ENCODE results near the gene PDE4D.
"Not testable (repeated sequence)": the region's sequence is repeated elsewhere in the genome, so short reads cannot be mapped to it uniquely, and the experiment has no call there.

The PDE4D gene

DNA sequence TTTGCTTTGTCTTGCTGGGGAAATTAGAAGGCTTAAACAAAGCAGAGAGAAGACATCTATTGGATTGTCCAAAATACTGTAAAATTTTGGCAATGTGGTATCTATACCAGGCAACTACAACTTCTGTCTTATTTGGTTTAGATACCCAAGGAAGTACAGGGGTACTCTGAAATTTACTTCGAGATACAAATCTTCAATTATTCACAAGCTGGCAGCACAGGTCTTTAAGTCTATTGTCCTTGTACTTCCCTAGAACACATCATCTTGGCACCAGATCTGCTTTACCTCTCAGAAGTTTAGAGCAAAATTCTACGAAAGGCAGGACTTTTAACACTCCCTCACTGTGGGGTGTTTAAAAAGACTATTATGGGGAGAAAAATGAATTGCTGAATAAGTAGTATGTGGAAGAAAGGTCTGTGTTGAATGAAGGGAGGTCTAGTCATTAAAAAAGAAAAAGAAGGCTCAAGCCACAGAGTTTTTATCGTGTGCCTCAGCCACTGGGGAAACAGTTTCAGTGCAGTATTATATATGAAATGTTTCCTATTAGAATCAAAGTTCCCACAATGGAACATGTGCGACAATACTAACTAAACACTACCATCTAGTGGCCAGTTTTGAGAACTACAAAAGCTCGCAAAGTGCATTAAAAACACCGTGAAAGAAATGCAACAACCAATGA is 93.7 kb downstream of the PDE4D start:
- no peaks in the 10 kb centered on the region for H3K36me3 Mint-ChIP-seq
- no peak for DNase-seq
- H3K9me3 Mint-ChIP-seq = no peaks in the 10 kb centered on the region
- CTCF ChIA-PET = interaction anchor here (0.6 to 3.4 kb wide), 13 partner anchors 11 to 410 kb away, joined by 3 to 31 read pairs (median 4); no protein-coding TSS in a partner anchor
- no peak overlapping the region for H3K4me3 Mint-ChIP-seq
- H3K4me1 Mint-ChIP-seq = no peaks in the 10 kb centered on the region
- no peak overlapping the region for H3K27ac Mint-ChIP-seq
- H3K27me3 Mint-ChIP-seq = peaks cover 5% of the 10 kb centered on the region

DNA sequence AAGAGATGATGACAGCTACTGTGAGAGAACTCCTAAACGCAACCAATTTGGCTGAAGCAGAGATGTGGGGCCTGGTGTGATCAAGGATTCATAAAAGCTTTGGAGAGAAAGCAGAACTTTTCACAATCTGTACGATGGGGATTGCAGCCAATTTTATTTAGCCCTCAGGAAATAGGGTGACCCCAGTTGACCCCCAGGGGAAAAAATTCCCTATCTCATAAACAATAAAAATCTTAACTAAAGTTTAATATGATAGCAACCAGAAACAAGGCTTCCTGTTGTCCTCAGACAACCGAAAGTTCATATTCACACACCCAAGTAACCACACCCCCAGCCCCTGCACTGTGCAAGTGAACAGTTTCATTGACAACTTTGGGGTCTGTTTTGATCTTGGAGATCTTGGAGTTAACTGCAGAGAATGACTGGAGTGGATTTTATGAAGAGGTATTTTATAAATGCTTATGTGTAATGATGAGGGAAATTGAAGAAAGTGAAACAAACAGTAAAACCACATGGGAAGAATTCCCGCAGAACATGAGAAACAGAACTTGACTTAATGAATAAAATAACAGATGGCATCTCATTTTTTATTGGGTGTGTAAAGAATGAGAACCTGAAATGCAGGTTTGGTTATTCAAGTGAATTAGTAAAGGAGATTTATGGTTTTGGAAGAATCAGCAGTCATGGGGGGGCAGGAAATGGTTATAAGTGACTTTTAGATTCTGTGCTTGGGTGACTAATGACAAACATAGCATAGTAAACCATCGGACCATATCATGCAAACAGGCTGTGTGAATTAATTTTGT is 94.5 kb downstream of the PDE4D start:
- Mint-ChIP-seq H3K27ac (no peak overlapping the region), H3K36me3 (no peaks in the 10 kb centered on the region), H3K9me3 (no peaks in the 10 kb centered on the region), H3K4me3 (no peak overlapping the region), H3K27me3 (peaks cover 5% of the 10 kb centered on the region), H3K4me1 (no peaks in the 10 kb centered on the region)
- CTCF ChIA-PET = interaction anchor here (0.6 to 3.4 kb wide), 4 partner anchors 14 to 409 kb away, joined by 3 to 31 read pairs (median 14); no protein-coding TSS in a partner anchor
- DNase-seq = peak; percentile 36

DNA sequence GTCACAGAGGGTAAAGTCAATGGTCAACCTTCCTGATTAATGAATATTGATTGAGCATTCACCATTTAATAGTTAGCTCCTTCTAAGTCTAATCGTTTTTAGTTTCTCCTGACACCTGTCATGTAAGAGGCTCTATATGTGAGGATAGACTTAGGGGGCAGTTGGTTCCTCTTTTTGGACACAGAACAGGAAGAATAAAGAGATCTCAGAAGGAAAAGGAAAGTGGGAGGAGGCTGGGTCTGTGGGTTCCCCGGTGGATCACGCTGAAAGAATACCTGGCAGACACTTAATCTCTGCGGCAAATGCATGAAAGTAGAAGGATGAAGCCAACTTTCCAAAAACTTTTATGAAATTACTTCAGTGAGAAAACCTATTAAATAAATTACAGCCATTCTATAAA is 98.4 kb downstream of the PDE4D start:
- no peak for DNase-seq
- Mint-ChIP-seq H3K36me3 (no peaks in the 10 kb centered on the region), H3K9me3 (no peaks in the 10 kb centered on the region), H3K4me3 (no peak overlapping the region), H3K4me1 (peaks cover 10% of the 10 kb centered on the region), H3K27ac (no peak overlapping the region), H3K27me3 (peaks cover 6% of the 10 kb centered on the region)
- CTCF ChIA-PET = interaction anchor here (0.9 kb wide), 1 partner anchor 34 kb away, joined by 4 read pairs; no protein-coding TSS in a partner anchor

DNA sequence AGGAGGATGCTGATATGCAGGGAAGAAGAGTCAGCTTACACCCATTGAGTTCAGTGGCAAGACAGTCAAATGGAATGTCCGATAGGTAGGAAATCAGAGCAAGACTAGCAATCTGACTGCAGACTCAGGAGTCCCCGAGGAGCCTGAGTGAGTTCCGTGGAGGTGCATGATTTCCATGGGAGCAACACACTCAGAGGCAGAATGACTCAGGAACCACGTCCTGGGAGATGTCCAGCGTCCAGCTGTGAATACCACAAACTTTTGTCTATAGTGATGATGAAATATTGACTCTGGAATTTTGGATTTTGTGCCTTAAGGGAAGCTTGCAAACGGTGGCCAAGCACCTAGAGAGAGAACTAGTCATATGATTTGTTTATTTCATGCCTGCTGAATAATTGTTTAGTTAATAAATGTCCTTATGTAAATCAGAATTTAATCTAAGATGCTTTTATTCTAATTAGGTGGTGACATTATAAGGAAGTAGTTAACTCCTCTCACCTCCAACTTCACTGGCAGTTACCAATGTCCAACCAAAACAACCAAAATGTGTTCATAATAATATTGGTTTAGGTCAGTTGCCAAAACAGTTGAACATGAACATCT is 100.4 kb downstream of the PDE4D start:
- Mint-ChIP-seq H3K27ac (no peak overlapping the region), H3K9me3 (no peaks in the 10 kb centered on the region)
- CTCF ChIA-PET = interaction anchor here (1.0 to 1.2 kb wide), 3 partner anchors 10 to 403 kb away, joined by 3 read pairs; no protein-coding TSS in a partner anchor

DNA sequence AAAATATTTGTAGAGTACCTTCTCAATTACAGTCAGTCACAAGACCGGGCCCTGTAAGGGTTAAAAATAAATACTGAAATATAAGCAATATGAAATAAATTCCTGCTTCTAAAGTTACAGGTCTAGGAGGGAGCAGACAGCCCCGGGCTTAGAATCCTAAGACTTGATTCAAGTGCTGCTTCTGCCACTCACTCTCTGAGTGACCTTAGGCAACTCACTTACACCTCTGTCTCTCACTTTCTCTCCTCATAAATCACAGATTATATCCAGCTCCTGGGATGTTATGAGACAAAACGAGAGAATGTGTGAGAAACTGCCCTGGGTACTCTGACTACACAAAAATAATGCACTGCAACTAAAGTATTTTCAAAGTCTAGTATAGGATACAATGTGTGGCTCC is 101.9 kb downstream of the PDE4D start:
- DNase-seq = no peak
- CTCF ChIA-PET = interaction anchor here (1.2 to 1.5 kb wide), 2 partner anchors 12 to 15 kb away, joined by 3 read pairs; no protein-coding TSS in a partner anchor
- Mint-ChIP-seq H3K9me3 (no peaks in the 10 kb centered on the region), H3K4me3 (no peak overlapping the region), H3K36me3 (no peaks in the 10 kb centered on the region), H3K27me3 (peaks cover 6% of the 10 kb centered on the region), H3K4me1 (peaks cover 14% of the 10 kb centered on the region), H3K27ac (no peak overlapping the region)

More for the DNA sequence above, 100.4 kb downstream of the PDE4D start:
- no peak for DNase-seq
- H3K4me3 Mint-ChIP-seq = no peak overlapping the region
- H3K4me1 Mint-ChIP-seq = peaks cover 14% of the 10 kb centered on the region
- peaks cover 6% of the 10 kb centered on the region for H3K27me3 Mint-ChIP-seq
- no peaks in the 10 kb centered on the region for H3K36me3 Mint-ChIP-seq

DNA sequence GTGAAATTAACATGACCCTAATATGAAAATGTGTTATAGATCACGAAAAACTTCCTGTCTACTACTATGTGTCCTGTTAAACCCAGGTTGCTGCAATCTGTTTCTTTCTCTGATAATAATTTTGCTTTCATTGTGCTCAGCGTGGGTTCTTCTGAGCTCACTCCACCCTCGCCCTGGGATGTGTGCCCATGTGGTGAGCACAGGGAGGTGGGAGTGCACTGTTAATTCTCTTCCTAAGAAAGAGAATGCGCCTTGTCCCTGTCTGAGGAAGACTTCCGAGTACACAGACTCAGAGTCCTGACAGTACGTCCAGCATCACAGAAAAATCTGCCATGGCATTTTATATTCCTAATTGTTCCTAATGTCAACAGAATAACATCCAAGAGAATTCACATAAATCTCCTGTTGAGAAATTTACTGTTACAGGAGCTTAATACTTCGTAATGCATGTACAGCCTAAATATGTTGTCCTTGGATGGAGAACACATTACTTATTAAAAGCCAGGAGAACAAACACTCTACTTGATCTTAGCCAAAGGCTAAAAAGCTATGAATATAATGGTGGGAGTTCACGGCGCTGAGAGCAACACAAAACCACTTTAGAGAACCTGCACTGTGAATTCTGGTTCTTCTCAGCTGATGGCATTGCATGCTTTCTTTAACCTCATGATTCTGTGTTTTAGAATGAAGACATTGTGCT is 102.6 kb downstream of the PDE4D start:
- CTCF ChIA-PET = interaction anchor here (1.4 to 1.5 kb wide), 3 partner anchors 16 to 118 kb away, joined by 3 to 5 read pairs (median 3); no protein-coding TSS in a partner anchor
- H3K9me3 Mint-ChIP-seq = no peaks in the 10 kb centered on the region

DNA sequence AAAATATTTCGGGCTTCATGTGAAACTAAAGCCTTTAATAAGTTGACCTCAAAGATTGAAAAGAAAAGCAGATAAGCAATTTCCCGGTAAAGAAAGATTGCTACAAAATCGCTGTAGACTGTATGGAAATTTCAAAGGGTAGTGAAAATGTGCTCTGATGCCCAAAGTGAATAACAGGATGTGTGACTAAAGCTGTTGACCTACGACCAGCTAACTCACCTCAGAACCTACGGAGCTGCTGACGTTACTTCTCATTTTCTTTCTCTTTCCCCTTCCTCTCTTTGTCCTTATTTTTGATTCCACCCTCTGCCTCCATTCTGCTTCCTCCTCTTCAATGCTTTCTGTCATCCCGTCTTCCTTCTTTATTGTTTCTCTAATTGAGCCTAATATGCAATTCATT is 103.2 kb downstream of the PDE4D start:
- DNase-seq = no peak

More for the DNA sequence above, 102.6 kb downstream of the PDE4D start:
- Mint-ChIP-seq H3K4me1 (peaks cover 14% of the 10 kb centered on the region), H3K4me3 (no peak overlapping the region), H3K27ac (peak overlapping the region; percentile 88), H3K36me3 (no peaks in the 10 kb centered on the region), H3K27me3 (peaks cover 6% of the 10 kb centered on the region)
- DNase-seq = no peak

DNA sequence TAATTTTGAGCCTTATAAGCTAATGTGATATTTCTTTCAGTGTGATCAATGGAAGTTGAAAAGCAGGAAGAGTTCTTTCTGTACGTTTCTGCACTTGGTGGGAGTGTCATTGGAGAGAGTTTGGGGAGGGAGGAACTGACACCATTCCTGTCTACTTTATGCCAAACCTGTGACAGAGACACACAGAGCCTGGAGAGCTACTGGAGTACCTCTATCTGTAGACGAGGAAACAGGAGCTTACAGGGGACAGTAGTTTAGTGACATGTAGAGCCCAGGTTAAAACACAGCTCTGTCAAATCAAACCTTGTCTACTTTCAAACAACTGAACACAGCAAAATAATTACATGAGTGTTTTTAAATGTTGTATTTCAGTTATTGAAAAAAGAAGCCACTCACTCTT is 103.6 kb downstream of the PDE4D start:
- H3K9me3 Mint-ChIP-seq = no peaks in the 10 kb centered on the region
- H3K4me1 Mint-ChIP-seq = peaks cover 14% of the 10 kb centered on the region
- H3K27ac Mint-ChIP-seq = peak overlapping the region; percentile 88
- CTCF ChIA-PET = interaction anchor here (1.2 to 1.4 kb wide), 4 partner anchors 11 to 117 kb away, joined by 3 to 5 read pairs (median 3); no protein-coding TSS in a partner anchor
- no peak overlapping the region for H3K4me3 Mint-ChIP-seq
- DNase-seq = no peak
- no peaks in the 10 kb centered on the region for H3K36me3 Mint-ChIP-seq
- peaks cover 6% of the 10 kb centered on the region for H3K27me3 Mint-ChIP-seq

More for the DNA sequence above, 103.2 kb downstream of the PDE4D start:
- Mint-ChIP-seq H3K4me1 (peaks cover 14% of the 10 kb centered on the region), H3K36me3 (no peaks in the 10 kb centered on the region), H3K27ac (peak overlapping the region; percentile 88), H3K27me3 (peaks cover 6% of the 10 kb centered on the region), H3K9me3 (no peaks in the 10 kb centered on the region), H3K4me3 (no peak overlapping the region)
- CTCF ChIA-PET = interaction anchor here (1.4 to 1.5 kb wide), 3 partner anchors 17 to 117 kb away, joined by 3 to 5 read pairs (median 3); no protein-coding TSS in a partner anchor

DNA sequence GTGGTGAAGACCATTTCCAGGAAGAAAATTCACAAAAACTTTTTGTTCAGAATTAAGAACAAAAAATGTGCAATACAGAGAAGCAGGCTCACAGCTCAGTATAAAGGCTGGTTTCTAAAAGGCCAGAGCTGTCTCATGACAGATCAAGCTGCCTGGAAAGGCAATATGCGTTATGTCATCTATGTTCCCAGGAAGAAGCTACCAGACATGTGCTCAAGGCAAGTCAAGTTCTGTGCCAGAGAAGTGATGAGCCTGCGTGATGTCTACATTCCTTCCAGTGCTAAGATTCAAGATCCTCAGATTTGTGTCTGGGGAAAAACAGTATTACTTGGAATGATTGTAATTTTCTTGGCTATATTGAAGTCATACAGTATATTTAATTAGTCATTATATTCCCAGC is 104.3 kb downstream of the PDE4D start:
- H3K27ac Mint-ChIP-seq = no peak overlapping the region
- H3K9me3 Mint-ChIP-seq = no peaks in the 10 kb centered on the region
- CTCF ChIA-PET = interaction anchor here (1.2 to 1.7 kb wide), 5 partner anchors 11 to 283 kb away, joined by 3 to 6 read pairs (median 3); no protein-coding TSS in a partner anchor
- no peaks in the 10 kb centered on the region for H3K36me3 Mint-ChIP-seq
- H3K4me3 Mint-ChIP-seq = no peak overlapping the region
- no peak for DNase-seq
- H3K4me1 Mint-ChIP-seq = peaks cover 14% of the 10 kb centered on the region
- H3K27me3 Mint-ChIP-seq = peaks cover 6% of the 10 kb centered on the region

DNA sequence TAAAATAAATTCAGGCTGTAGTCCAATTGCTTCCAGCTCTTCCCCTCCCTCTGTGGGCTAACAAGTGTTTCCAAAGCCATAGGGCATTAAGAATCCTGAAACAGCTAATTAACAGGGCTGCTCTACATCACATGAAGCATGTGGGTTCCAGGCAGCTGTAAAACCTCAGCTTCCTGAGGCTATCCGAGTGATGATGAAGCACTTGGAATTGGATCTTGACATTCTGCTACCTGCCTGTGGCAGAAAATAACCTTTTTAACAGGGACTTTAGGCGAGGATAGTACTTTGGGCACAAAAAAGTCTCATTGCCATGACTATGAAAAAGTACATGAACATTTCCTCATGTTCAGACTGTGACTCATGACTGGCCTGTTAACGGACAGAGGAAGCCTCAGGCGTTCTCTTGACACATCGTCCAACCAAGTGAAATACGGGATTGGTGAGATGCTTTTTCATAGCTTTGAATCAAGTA is 107.2 kb downstream of the PDE4D start:
- Mint-ChIP-seq H3K4me3 (no peak overlapping the region), H3K4me1 (peaks cover 14% of the 10 kb centered on the region), H3K36me3 (no peaks in the 10 kb centered on the region), H3K27me3 (no peaks in the 10 kb centered on the region), H3K9me3 (no peaks in the 10 kb centered on the region), H3K27ac (no peak overlapping the region)
- DNase-seq = no peak
- CTCF ChIA-PET = no interaction called here

DNA sequence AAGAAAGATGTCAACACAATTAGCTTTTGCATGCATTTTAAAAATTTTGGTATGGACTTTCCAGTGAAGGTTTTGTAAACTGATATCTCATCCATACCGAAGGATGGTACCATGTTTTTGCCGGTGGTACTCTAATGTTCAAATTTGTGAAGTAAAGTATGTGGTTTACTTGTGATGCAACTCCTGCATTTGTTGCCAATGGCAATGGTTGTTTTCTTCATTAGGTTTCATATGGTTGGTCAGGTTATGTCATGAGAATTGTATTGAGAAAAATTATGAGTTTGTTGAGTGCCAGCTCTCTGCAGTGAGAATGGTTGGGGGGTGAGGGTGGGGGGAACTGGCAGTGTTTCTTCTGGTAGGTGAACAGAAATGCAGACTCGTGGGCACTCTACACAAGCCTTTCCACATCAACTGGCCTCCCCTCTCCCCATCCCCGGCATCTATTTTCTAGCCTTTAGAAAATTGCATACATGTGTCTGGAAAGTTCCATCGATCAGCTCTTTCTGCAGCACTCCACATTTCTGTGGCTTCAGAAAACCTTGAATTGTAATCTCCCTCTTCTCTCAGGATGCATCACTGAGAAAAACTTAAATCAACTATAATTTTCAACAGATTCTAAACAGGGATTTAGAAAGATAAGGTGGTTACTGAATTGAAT is 107.7 kb downstream of the PDE4D start:
- H3K27me3 Mint-ChIP-seq = no peaks in the 10 kb centered on the region
- no peak overlapping the region for H3K4me3 Mint-ChIP-seq
- H3K4me1 Mint-ChIP-seq = peaks cover 10% of the 10 kb centered on the region
- H3K9me3 Mint-ChIP-seq = no peaks in the 10 kb centered on the region
- H3K27ac Mint-ChIP-seq = no peak overlapping the region
- no peak for DNase-seq
- CTCF ChIA-PET = interaction anchor here (0.6 kb wide), 1 partner anchor 9 kb away, joined by 3 read pairs; no protein-coding TSS in a partner anchor
- no peaks in the 10 kb centered on the region for H3K36me3 Mint-ChIP-seq

DNA sequence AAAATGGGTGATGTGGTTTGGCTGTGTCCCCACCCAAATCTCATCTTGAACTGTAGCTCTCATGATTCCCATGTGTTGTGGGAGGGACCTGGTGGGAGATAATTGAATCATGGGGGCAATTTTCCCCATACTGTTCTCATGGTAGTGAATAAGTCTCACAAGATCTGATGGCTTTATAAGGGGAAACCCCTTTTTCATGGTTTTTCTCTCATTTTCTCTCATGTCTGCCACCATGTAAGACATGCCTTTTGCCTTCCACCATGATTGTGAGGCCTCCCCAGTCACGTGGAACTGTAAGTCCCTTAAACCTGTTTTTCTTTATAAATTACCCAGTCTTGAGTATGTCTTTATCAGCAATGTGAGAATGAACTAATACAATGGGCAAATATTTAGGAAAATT is 108.8 kb downstream of the PDE4D start:
- H3K4me3 Mint-ChIP-seq, DNase-seq, H3K27me3 Mint-ChIP-seq, H3K4me1 Mint-ChIP-seq, H3K36me3 Mint-ChIP-seq, H3K9me3 Mint-ChIP-seq, H3K27ac Mint-ChIP-seq, CTCF ChIA-PET: not testable (repeated sequence)

DNA sequence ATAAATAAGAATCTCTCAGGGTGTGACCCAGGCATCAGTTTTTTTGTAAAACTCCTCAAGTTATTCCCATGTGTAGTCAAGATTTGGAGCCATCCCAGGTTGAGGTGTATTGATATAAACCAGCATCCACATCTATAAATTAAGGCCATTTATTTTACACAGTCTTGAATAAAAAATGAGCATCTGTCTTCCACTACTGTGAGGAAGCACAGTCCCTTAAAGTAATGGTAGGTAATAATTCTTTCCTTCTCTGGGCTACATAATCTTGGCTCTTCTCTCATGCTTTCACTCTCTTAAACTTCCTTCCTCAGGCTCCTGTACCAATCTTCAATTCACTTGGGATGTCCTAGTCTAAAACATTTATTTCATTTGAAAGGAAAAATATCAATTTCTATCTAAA is 110.3 kb downstream of the PDE4D start:
- Mint-ChIP-seq H3K36me3 (no peaks in the 10 kb centered on the region), H3K27me3 (no peaks in the 10 kb centered on the region), H3K4me1 (no peaks in the 10 kb centered on the region), H3K27ac (no peak overlapping the region), H3K9me3 (no peaks in the 10 kb centered on the region), H3K4me3 (no peak overlapping the region)
- CTCF ChIA-PET = no interaction called here
- no peak for DNase-seq

Measured in activated naive CD4-positive, alpha-beta T cell treated with anti-CD3 and anti-CD28 coated beads, Interleukin-2, amount 10 ng/mL, durations not matched to agents 7 days and 5 days (primary cell).